GM18519 (cell line): ENCODE measurements around the gene SNX18.
"Not testable (repeated sequence)": the region's sequence is repeated elsewhere in the genome, so short reads cannot be mapped to it uniquely, and the experiment has no call there.

Experiments
- ATAC-seq: cut with Tn5 transposase; IDR thresholded peaks from one replicate; pipeline ENCODE4 v1.9.1; 2021; ENCODE audit warnings: mild to moderate bottlenecking, moderate library complexity; ENCODE audit not compliant: unreplicated experiment, low FRiP score

SNX18 gene

DNA sequence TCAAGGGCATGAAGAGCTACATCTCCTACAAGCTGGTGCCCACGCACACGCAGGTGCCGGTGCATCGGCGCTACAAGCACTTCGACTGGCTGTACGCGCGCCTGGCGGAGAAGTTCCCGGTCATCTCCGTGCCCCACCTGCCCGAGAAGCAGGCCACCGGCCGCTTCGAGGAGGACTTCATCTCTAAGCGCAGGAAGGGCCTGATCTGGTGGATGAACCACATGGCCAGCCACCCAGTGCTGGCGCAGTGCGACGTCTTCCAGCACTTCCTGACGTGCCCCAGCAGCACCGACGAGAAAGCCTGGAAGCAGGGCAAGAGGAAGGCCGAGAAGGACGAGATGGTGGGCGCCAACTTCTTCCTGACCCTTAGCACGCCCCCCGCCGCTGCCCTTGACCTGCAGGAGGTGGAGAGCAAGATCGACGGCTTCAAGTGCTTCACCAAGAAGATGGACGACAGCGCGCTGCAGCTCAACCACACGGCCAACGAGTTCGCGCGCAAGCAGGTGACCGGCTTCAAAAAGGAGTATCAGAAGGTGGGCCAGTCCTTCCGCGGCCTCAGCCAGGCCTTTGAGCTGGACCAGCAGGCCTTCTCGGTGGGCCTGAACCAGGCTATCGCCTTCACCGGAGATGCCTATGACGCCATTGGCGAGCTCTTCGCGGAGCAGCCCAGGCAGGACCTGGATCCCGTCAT is 1.4 kb downstream of the SNX18 start:
- ATAC-seq, result no peak

DNA sequence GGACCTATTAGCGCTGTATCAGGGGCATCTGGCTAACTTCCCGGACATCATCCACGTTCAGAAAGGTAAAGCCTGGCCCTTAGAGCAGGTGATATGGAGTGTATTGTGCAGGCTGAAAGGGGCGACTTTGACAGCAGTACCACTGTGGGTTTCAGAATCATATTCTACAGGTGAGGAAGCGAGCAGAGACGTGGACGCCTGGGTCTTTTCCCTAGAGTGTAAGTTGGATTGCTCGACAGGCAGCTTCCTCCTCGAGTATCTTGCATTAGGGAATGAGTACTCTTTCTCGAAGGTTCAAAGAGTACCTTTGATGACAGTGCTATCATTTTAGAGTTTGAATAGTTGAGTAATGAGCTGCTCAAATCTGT is 1.9 kb downstream of the SNX18 start:
- ATAC-seq, result no peak

DNA sequence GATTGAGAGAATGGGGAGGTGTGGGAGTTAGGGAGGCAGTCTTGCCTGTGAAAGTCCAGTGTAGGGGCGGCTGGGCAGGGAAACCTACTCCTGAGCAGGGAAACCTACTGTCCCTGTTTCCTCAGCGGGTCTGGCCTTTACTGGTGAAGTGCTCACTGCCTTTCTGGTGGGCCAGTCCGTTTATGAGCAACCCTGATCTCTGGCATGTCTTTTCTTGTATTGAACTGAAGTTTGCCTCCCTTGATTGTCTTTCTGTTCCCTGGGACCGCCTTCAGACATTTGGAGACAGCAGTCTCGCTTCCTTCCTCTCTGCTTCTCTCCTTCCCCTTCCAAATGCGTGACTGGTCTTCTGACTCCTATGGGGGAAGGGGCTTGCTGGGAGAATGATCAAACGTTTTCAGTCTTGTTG is 2.9 kb downstream of the SNX18 start:
- no peak for ATAC-seq

DNA sequence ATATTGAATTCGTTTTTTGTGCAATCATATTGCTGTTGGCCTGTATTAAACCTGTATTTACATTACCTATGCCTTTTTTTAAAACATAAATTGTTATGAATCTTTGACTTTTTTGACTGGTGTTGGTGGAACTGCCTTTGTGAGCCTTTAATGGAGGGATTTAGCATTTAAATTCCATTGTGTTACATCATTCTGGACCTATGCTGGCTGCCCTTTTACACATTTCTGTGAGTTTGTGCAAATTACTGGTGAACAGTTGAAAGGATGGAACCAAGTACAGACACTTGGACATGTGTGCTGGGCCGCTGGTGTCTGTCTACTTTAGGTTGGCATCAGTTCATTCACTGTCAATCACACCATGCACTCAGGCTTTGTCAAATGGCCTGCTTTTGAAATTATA is 3.4 kb downstream of the SNX18 start:
- no peak for ATAC-seq

DNA sequence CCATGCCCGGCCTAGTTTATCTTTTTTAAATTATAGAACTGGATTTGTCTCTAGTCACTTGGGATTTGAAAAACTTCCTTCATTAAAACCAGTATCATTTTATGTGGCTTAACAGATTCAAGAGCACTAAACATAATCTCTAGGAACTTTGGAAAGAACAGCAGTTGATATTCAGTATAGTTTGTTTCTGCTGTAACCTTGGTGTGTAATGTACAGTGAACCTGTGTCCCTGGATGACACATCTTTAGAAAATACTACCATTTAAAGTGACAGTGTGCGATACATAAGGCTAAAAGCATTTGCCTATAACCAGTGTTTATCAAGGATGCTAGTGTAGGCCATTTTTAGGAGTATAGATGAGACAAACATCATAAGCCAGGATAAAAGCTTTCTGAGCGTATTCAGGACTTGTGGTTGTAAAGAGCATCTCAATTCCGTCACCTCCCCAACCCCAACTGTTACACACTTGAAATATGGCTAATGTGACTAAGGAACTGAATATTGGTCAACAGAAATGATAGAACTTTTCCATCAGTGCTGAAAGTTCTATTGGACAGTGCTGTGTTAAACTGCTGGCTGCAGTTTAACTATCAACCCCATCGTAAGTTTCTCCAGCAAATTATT is 4.4 kb downstream of the SNX18 start:
- ATAC-seq, result no peak

DNA sequence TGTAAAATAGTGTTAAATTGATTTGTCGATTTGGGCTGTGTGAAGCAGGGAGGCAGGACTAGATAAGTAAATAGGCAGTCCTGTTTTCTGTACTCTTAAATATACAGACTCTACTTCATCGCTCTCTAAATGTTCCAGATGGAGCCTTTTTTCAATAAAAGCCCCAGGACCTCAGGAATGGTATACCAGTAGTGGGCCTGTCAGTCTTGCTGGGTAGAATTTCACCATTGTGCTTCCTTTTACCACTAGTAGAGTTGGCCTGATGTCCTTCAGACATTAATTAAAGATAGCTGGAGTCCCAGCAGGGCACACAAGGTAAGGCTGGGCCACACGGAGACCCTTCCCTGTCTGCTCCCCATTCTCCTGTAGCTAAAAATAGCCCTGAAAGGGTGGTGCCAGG is 6.0 kb downstream of the SNX18 start:
- no peak for ATAC-seq

DNA sequence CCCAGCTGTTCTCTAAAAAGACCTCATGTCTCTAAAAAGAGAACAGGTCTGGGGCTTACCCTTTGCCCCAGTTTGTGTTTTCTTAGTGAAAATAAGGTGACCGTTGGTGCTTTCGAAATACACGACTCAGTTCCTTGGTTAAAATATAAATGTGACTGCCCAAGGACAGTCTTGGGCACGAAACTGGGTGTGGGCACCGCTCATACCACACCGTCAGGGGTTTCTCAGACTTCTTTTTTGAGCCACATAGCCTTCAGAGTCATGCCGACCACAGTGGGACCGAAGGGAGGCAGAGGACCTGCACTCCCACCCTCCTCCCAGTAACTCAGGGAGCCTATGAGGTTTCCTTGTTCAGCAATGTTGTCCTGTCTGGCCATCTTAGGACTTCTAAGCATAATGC is 6.5 kb downstream of the SNX18 start:
- ATAC-seq, result no peak

DNA sequence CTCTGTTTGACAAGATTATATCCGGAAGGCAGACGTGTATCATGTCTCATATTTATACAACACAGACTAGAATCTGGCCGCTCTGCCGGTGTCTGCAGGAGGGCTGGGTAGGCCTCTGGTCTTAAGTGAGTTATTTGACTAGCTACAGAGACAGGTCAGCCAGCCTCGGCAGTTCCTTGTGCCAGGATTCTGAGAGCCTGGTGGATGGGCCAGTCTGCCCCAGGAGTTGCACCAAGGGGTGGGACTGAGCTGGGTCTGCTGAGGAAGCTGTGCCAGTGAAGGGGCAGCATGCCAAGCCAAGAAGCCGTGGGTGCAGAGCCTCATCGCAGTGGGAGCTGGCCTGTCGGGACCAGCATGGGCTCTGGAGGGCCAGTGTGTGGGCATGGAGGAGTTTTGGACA is 7.1 kb downstream of the SNX18 start:
- no peak for ATAC-seq

DNA sequence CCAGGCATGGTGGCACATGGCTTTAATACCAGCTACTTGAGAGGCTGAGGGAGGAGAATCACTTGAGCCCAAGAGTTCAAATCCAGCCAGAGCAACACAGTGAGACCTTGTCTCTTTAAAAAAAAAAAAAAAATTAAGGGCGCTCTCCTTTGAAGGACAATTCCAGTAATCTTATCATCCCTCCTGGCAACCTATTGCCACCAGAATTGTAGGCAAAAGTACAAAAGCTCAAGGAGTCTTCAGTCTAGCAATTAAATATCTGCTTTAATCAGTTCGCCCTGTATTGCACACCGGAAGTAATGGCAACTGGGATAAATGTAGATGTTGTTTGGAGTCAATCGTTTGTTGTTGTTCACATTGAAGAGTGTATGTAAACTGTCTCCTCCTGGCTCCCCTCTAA is 7.7 kb downstream of the SNX18 start:
- no peak for ATAC-seq

DNA sequence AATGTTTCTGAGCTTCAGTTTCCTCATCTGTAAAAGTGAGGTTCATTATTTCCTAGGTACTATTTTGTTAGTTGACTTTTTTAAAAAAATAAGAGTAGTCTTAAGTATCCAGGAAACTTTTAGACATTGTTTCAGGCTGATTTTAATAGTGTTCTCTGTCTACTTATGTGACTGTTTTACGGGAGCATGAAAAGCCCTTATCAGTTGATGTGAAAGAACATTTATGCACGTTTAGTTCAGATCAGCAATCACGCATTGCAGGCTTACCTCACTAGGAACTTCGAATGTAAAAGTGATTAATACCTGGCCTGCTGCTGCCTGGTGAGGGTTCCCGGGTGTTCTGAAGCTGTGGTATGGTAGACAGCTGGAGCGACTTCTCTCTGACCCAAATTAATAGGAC is 8.1 kb downstream of the SNX18 start:
- no peak for ATAC-seq

DNA sequence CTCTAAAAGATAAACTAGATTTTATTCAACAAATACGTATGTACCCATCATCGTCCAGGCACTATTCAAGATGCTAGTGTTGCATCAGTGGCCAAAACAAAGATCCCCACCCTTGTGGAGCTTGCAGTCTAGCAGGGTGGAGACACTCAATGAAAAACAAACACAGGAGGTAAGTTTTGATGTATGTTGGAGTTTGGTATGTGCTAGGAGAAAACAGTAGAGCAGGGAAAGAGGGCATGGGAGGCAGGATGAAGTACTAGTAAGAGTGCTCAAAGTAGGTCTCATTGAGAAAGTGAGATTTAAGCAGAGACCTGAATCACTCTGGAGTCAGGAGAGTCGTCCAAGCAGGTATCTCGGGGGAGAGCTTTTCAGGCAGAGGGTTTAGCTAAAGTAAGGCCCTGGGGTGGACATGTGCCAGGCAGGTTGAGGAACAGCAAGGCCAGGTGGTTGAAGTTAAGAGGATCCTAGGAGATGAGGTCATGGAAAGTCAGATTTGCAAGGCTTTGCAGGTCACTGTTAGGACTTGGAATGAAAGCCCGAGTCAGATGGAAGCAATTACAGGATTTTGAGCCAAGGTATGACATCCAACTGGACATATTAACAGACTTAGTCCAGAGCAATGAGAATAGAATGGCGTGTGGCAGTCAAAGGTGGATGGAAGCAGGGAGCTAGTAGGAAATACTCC is 9.2 kb downstream of the SNX18 start:
- ATAC-seq, result no peak

DNA sequence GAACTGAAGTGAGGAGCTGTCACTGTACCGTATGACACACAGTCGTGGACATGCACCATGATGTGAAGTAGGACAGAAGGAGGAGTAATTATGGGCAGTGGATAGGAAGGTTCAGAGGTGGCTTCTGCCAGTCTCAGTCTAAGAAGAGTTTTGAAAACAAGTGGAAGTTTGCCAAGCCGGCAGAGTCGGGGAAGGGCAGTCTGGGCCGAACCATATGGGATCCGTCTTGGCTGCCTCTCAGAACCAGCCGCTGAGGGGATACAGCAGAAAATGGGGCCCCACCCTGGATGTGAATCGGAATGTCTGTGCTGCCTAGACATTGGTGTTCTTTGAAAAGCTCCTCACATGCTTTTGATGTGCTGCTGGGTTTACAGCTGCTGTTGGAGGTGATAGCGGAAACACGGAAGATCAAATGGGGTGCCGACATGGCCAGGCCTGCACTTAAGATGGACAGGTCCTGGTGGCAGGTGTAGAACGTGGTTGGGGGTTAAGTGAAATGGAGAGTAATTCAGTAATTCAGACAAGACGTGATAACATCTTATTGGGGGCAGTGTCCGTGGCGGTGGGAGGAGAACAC is 11.2 kb downstream of the SNX18 start:
- no peak for ATAC-seq

DNA sequence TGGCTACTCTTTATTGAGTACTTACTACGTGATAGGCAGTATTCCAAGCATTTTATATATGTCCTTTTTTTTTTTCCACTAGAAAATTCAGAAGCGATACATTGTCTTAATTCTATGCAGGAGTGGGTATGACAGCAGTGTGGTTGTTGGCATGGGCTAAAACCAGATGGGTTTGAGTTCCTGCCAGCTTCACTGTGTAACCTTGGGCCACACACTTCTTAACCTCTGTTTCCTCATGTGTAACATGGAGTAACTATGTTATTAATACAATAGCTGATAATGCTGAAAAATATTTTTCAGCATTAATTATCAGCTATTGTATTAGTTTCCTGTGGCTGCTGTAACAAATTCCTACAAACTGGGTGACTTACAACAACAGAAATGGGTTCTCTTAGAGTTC is 12.0 kb downstream of the SNX18 start:
- no peak for ATAC-seq

DNA sequence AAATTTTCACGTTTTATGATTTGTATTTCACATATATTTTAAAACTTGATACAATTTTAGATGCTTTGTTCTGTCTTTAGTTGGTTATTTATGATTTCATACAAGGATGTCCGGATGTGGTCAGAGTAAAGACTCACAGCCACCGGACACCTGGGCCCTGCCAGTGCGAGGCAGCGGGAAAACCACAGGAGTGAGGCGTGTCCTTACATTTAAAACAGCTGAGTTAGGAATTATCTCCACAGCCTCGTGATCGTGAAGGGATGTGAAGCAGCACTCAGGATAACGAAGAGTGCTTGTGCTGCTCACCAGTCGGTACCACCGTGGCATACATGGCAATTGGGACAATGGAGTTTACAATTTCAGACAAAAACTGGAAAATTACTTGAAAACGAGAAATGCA is 14.0 kb downstream of the SNX18 start:
- ATAC-seq, result no peak

DNA sequence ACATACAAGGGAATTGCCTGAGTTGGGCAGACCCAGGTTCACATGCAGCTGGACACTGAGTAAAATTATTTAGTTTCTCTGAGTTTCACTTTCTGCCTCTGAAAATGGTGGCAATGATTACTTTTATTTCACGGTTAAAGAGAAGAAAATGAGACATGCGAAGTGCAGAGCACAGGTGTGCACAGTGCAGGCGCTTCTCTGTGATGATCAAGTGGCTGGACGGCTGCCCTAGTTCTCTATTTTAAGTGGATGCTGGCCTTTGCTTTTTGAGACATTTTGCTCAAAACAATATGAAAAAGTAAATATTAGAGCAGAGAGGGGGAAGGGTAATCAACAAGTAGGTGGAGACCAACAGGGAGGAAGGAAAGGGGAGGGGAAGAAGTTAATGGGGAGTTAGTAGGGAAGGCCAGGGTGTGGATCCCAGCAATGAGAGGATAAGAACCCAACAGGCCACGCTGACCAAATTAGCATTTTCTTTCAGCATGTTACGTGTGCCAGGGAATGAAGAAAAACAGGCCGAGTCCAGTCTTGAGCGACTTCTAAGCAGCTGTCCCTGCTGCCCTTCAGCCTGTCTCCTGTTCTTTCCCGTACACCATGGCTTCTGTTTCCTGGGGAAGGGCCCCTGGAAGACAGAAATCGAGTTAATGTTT is 16.1 kb downstream of the SNX18 start:
- no peak for ATAC-seq

DNA sequence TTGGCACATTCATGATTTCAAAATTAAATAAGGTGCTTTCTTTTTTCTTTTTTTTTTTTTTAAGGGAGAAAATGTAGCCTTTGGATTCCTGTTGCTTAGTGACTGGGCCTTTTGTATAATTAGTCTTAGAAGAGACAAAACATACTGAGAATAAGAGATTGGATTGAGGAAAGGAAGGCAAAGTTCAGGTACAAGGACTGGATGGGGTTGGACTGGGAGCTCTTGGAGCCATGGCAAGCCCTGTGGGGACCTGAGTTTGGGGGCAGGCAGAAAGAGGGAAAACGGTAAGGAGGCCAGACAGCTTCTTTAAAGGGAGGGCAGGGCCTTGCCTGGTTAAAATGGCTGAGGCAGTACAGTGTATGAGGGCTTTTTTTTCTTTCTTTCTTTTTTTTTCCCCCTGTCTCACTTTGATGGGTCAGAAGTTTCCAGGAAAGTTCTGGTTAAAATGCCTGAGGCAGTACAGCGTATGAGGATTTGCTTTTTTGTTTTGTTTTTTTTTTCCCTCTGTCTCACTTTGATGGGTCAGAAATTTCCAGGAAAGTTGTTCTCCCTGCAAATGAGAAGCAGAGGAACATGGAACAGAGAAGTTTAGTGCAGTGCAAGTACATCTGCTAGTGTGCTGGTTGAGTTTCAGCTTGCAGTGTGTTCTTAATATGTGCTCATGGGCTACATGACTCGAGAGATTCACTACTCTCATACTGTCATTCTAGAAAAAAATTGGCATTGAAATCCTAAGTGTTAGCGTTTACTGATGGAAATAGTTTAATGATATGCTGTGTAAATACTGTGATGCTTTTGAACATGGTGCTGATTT is 16.8 kb downstream of the SNX18 start:
- ATAC-seq, result no peak

DNA sequence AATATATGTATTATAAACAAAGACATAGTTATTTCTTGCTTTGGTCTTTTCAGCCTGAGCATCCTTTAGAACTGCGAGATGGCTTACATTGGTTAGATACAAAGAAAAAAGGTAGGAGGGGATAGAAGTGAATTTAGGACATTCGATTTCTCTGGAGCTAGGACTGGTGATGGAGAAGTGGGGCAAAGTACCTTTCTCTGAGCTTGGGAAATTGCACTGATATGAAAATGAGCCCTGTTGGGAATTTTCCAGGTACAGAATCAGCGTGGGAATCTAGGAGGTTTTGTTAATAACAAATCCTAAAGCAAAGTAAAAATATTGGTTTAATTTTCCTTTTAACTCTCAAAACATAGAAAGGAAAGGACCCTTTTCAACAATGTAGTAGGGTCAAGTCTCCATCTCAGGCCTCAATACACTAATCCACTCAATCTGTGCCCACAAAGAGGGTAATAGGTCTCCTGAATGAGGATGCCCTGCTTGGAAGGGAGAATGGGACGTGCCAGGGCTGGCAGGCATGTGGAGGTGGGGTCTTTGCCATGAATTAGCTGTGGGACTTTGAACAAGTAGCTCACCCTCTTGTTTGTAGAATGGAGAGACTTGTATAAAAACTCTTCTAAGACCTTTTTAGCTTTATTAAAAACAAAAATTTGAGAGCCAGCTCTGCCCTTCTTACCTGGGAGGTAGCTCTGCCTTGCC is 17.7 kb downstream of the SNX18 start:
- ATAC-seq, result no peak

DNA sequence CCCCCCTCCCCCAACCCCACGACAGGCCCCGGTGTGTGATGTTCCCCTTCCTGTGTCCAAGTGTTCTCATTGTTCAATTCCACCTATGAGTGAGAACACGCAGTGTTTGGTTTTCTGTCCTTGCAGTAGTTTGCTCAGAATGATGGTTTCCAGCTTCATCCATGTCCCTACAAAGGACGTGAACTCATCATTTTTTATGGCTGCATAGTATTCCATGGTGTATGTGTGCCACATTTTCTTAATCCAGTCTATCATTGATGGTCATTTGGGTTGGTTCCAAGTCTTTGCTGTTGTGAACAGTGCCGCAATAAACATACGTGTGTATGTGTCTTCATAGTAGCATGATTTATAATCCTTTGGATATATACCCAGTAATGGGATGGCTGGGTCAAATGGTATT is 18.8 kb downstream of the SNX18 start:
- ATAC-seq, result not testable (repeated sequence)

DNA sequence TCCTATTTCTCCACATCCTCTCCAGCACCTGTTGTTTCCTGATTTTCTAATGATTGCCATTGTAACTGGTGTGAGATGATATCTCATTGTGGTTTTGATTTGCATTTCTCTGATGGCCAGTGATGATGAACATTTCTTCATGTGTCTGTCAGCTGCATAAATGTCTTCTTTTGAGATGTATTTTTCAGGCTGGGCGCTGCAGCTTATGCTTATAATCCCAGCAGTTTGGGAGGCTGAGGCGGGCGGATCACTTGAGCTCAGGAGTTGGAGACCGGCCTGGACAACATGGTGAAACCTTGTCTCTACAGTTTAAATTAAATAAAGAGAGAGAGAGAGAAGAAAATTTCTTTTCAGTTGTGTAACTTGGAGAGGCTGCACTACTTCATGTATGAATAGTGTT is 19.3 kb downstream of the SNX18 start:
- ATAC-seq, result not testable (repeated sequence)

DNA sequence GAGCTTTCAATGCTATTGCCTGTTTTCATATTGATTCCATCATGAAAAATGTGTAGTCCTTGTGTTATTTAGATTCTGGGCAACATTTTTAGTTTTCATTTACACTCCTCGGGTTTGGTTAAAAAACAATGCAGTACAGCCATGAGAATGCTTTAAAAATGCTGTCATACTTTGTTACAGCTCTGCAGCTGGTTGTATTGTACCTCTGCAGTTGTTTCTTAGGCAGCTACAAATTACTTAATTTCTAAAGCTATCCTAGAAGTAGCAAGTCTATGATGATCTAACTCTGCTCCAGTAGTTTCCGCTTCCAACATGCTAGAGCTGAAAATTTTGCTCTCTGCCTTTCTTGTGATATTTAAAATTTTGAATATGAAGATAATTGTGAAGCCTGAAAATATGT is 20.2 kb downstream of the SNX18 start:
- ATAC-seq, result no peak
